HG03139 (cell line): Measurements from ENCODE around the gene STX4.

Source experiments
- ATAC-seq: cut with Tn5 transposase; IDR thresholded peaks from one replicate; pipeline ENCODE4 v1.9.1; 2021; ENCODE audit not compliant: unreplicated experiment

STX4 gene, protein sequence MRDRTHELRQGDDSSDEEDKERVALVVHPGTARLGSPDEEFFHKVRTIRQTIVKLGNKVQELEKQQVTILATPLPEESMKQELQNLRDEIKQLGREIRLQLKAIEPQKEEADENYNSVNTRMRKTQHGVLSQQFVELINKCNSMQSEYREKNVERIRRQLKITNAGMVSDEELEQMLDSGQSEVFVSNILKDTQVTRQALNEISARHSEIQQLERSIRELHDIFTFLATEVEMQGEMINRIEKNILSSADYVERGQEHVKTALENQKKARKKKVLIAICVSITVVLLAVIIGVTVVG

GRCh38 chr16:31032736-31033708 lies at the start of gene STX4:
Gene STX4, plus strand, starts transcription at chr16:31033558. Its CDS starts 248 bp downstream, at chr16:31033806.
- ATAC-seq = peak; percentile 69

- no peak for ATAC-seq
Observed at GRCh38 chr16:30983898-30984610, 49.3 kb upstream of the STX4 start.

- ATAC-seq = no peak
Observed at GRCh38 chr16:30984669-30985400, 48.5 kb upstream of the STX4 start, which contains the start of gene HSD3B7. Gene HSD3B7, plus strand, starts transcription at chr16:30985207. Its CDS starts 452 bp downstream, at chr16:30985659.

GRCh38 chr16:30985401-30986128 lies 47.8 kb upstream of the STX4 start:
- no peak for ATAC-seq

GRCh38 chr16:30986129-30986991 lies 47.0 kb upstream of the STX4 start:
- no peak for ATAC-seq

- ATAC-seq = no peak
Observed at GRCh38 chr16:30987581-30988190, 45.7 kb upstream of the STX4 start.

DNA sequence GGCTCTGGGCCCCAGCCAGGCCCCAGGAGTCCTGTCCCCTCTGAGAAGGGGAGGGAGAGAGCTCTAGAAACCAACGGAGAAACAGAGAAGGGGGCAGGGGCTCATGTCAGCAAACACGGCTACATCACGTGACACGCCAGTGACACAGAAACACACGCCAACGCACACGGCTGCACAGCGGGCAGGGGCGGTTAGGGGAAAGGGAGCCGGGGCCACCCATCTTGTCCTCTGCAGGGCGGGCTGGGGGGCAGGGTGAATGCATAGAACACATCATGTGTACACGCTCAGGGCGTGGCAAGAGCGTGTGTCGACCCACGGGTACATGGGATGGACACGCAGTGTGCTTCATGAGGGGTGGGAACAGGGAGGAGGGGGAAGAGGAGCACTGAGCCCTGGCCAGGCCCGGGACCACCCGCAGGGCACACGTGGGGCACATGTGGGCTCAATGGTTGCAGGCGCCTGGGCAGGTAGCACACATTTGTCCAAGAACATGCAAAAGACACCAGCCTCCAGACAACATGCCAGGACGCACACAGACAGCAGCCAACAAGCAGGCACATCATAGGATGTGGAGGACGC lies 43.8 kb upstream of the STX4 start:
- ATAC-seq = no peak

GRCh38 chr16:30990105-30990504 lies 43.3 kb upstream of the STX4 start:
- ATAC-seq = no peak

GRCh38 chr16:30991052-30991451 lies 42.3 kb upstream of the STX4 start:
- no peak for ATAC-seq

DNA sequence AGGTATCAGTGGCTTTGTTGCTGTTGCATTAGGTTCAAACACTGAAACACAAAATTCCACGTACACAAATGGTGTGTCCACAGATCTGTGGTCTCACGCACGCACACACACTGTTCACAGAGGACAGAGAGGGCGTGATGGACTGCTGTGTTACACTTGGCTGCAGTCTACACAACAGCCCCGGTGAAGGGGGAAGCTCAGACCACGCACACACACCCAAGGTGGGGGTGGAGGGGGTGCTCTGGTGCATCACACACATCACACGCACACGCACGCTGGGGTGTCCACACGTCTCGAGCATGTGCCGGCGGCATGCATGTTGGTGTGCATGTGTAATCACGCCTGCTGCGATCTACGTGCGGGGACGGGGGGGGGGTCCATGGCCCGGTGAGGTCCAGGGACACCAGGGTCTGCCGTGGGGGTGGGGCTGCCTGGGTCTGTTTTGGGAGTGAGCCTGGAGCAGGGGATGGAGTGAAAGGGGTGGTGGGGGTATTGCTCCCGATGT lies 41.0 kb upstream of the STX4 start:
- ATAC-seq = no peak

GRCh38 chr16:30992931-30993816 lies 40.2 kb upstream of the STX4 start:
- no peak for ATAC-seq

DNA sequence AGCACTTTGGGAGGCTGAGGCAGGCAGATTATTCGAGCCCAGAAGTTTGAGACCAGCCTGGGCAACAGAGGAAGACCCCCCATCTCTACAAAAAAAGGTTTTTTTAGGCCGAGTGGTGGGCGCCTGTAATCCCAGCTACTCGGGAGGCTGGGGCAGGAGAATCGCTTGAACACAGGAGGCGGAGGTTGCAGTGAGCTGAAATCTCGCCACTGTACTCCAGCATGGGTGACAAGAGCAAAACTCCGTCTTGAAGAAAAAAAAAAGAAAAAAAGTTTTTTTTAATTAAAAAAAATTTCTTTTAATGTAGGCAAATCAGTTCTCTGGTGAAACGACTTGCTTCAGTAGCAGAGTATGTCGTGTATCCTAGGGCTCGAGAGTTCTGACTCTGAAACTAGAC lies 37.4 kb upstream of the STX4 start:
- ATAC-seq = no peak

DNA sequence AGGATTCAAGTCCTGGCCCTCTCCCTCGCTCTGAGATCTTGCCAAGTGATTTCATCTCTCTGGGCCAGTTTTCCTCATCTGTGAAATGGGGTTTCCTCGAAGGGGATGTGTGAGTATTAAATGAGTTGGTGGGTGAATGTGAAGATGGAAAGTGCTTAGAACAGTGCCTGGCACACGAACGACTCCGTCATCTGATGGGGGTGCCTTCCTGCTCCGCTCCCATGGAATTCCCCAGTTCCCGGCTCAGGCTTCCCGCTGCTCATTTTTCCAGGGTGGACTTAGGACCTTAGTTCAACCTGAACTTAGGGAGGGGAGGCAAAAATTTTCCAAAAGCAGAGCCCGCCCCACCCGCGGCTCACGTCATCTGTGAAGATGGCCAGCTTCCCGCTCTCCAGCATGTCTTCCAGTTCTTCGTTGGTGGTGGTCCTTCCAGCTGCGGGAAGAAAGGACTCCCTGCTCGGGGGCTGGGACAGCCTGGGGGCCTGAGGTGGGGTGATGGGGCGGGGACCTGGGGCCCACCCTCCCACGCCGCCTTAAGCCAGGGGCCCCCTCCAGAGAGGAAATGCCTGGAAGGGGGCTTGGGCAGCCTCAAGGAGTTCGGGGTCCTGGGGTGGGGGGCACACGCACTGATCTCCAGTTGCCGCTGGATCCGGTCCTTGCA lies 36.9 kb upstream of the STX4 start:
- ATAC-seq = no peak

GRCh38 chr16:30996985-30997724 lies 36.2 kb upstream of the STX4 start:
- peak; percentile 79 for ATAC-seq

- no peak for ATAC-seq
Observed at GRCh38 chr16:30997725-30998711, 35.3 kb upstream of the STX4 start.
